GM19372 (cell line): ENCODE data around the gene SLC16A3.
"Not testable (repeated sequence)": the region's sequence is repeated elsewhere in the genome, so short reads cannot be mapped to it uniquely, and the experiment has no call there.

Source experiments
- ATAC-seq: cut with Tn5 transposase; IDR thresholded peaks from one replicate; pipeline ENCODE4 v1.9.1; 2021; ENCODE audit warnings: mild to moderate bottlenecking, low read depth, moderate library complexity; ENCODE audit not compliant: unreplicated experiment

The SLC16A3 gene

DNA sequence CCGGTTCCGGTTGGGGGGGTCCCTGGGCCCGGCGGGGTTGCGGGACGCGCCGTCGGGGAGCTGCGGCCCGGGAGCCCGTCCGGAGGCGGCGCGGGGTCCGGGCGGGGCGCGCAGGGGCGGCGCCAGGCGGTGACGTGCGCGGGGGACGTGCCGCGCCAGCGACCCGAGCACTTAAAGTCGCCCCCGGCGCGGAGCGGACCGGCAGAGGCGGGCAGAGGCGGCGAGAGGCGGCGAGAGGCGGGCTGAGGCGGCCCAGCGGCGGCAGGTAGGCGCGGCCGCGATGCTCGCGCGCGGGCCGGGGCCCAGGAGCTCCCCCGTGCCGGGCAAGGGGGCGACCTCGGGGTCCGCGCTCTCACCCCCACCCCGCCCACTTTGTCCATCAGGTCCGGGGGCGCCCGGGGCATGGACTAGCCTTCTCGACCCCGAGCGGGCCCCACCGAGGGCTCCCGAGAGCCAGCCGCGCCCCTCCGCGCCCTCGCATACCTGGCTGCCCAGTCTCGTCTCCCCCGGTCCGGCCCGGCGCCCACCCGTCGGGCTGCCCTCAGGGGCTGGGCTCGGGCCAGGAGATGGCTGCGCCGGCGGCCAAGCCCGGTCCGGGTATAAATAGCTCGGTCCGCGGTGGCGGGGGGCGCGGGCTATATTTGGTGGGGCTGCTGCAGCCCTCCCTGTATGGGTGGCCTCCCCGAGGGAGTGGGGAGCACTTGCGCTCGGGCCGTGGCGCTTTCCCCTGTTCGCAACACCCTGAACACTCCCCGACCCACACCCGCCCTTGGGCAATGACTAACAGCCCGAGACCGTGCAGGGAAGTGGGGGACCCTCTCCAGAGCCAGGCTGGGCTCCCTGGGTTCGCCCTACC lies at the start of gene SLC16A3:
Gene SLC16A3, plus strand, starts transcription at position 201 of the 856 bp plus-strand sequence. CDS start 6,967 bp downstream, outside the sequence.
- ATAC-seq: peak; percentile 43

DNA sequence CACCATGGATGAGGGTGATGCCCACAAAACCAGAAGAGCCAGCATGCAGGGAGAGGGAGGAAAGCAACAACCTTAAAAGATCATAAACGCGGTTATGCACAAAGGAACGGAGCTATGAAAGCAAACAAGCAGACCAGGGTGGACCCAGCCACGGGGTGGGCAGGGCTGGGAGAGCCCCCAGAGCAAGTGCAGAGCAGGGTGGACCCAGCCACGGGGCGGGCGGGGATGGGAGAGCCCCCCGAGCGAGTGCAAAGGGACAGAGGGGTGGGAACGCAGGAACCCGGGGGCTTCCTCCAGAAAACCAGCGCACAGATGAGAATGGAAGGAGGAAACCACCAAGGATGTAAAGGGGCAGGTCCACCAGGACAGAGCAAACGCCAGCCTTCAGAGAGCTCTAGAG lies 49.4 kb upstream of the SLC16A3 start:
- ATAC-seq: no peak

DNA sequence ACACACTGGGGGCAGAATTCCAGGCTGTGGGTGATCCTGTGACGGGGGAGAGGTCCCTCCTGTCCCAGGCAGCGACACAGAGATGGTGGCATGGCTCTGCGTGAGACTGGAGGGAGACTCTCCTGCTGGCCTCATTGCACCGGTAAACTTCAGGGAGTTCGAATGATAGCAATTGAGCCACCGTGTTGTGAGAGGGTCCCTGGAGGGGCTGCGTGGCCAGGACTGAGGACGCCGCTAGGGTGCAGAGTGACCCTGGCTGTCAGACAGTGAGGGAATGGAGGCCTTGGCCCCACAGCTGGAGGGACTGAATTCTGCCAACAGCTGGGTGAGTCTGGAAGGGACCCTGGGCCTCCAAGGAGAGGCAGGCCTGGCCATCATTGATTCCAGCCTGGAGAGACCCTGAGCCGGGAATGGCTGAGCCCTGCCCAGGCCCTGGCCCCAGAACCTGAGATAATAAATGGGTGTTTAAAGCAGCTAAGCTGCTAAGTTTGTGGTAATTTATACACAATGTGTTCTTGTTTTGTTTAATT lies 48.8 kb upstream of the SLC16A3 start:
- no peak for ATAC-seq

DNA sequence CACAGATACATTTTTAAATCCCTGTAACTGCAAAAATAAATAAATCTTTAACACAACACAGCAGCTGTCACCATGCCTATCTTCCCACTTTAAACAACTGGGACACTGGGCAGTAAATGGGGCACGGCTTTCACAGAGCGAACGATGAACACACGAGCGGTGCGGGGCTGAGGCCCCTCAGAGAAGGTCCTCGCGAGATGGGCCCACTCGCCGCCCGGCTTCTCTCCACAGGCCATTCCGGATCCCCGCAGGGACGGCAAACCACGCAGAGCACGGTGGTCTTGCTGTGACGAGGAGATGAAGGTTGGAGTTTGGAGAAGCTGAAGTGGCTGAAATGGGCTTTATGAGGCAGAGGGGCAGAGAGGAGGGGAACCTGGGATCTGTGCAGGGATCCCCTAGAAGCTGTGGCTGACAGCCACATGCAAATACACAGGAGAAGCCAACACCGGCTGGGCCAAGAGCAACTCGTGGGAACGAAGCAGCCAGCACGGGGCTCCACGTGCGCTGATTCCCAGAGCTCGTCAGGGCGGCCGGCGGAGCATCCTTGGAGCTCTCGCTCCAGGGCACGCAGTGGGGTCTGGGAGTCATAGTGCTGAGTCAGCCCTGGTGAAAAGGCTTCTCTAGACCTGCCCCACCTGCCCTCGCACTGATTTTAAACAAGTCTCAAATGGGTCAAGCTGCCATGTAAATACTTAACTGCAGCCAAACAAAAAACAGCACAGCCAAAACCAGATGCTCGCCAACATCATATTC lies 47.9 kb upstream of the SLC16A3 start:
- no peak for ATAC-seq

DNA sequence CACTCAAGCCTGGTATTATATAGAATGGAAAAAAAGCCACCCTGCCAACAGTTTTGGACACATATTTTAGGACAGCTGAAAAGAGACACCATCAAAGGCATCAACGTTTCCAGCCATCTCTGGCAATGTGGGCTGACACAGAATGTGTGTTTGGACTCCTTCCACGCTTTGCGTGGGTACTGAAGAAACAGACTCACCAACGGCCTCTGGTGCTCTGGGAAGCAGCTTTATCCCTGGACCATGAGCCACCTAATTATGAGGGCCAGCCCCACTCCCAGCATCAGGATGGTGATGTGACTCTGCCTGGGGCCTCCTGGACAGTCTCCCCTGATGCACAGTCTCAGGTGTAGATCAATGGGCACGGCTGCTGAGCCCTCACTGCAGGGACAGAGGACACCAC lies 44.1 kb upstream of the SLC16A3 start:
- no peak for ATAC-seq

DNA sequence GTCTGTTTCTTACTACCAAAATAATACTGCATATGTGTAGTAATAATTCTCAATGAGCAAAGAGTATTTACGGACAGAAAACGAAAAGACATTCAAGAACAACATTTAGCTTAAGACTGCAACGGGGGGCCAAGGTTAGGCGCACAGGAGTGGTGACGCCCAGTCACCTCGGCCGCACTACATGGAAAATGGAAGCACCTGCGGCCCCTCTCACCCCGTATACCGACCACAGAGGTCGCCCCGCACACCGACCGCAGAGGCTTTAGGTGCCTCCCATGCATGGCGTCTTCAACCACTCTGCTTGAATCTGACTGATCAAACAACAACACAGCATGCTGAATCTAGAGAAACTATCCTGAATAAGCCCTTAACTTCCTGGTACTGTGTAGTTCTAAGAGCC lies 42.6 kb upstream of the SLC16A3 start:
- no peak for ATAC-seq

DNA sequence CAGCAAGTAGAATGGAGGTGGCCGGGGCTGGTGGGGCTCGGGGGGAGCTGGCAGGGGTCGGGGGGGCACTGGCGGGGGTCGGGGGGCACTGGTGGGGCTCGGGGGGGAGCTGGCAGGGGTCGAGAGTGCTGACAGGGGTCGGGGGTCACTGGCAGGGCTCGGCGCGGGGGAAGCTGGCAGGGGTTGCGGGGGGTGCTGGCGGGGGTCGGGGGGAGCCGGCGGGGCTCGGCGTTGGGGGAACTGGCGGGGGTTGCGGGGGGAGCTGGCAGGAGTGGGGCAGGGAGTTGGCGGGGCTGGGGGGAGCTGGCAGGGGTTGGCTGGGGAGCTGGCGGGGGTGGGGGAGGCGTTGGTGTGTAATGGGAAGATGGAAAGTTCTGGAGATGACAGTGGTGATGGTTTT lies 41.3 kb upstream of the SLC16A3 start:
- ATAC-seq: no peak

DNA sequence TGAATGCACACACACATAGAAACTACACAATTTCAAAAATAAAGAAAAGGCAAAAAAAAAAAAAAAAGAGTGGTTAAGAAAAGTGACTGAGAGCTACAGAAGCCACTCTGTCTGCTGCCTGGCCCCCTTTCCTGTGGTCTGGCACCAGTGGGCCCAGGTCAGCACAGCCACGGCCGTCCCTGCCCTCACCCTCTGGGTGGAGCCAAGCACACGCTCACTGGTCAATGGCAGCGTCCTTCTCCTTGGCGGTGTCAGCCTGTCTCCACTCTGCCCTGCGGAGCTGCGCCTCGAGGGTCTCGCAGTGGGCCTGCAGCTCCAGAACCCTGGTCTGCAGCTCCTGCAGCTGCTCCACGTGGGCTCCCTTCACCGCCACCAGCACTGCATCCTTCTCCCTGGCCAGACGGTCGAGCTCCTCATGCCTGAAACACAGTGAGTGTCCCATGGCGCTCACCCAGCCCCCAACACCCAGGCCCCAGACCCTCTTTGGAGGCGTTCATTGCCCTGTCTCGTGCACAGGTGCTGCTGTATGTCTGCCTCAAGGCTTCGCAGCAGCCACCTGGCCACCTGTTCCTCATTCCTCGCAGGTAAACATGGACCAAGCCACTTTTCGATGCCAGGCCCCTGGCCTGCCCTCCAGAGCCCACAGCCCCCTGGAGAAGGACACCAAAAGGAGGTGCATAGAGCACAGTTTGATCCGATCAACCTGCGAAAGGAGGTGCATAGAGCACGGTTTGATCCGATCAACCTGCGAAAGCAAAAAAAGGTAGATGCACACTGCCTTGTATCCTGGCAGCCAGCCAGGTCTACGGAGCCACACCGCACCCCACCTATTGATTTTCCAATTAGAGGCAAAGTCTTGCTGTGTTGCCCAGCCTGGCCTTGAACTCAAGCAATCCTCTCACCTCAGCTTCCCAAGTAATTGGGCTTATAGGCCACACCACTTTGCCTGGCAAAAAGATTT lies 40.6 kb upstream of the SLC16A3 start:
- no peak for ATAC-seq

DNA sequence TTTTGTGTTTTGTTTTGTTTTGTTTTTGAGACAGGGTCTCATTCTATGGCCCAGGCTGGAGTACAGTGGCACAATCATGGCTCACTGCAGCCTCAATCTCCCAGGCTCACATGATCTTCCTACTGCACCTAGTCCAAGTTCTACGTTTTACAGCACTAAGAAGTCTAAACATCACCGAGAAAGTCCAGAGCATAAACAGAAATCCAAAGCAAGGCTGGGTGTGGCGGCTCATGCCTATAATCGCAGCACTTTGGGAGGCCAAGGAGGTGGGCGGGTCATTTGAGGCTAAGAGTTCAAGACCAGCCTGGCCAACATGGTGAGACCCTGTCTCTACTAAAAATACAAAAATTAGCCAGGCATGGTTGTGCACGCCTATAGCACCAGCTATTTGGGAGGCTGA lies 35.8 kb upstream of the SLC16A3 start:
- not testable (repeated sequence) for ATAC-seq

DNA sequence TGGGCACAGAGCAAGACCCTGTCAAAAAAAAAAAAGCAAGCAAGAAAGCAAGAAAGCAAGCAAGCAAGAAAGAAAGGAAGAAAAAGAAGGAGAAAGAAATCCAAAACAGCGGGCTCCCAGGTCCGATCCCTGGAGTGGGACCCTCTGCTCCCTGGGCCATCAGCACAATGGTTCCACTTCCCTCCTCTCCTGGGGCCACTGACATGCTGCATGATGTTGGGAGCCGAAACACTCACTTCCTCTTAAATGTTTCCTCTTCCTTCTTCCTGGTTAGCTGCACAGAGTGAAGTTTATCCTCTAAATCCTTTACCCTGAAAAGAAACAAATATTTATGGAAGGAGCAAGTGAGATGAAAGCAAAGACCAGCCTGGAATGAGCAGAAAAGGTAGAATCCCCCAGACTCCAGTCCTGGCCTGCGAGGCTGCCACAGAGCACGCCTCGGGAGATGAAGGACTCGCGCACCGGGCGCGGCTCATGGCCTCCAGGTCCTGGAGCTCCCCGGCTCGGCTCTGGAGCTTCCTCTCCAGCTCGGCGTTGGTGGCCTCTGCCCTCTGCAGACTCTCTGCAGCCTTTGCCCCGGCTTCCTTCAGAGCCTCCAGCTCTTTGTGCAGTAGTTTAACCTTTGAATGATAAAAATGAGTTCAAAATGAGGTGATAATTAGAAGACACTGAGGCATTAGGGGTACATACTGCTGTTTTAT lies 35.2 kb upstream of the SLC16A3 start:
- no peak for ATAC-seq

DNA sequence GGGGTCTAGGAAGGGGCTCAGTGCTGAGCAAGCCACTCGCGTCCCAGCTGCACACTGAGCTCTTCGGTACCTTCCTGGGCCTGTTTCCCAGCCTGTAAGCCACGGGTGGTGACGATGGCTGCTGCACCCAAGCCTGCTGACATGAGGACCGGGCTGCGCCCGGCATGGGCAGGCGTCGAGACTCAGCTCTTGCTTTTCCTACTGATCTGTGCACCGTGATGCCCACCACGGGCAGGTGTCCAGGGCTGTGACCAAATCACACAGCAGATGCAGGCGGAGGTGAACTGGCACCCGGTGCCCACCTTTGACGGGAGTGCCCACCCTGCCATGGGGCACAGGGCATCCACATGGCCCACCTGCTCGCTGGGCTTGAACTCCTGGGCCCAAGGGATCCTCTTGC lies 34.1 kb upstream of the SLC16A3 start:
- no peak for ATAC-seq

DNA sequence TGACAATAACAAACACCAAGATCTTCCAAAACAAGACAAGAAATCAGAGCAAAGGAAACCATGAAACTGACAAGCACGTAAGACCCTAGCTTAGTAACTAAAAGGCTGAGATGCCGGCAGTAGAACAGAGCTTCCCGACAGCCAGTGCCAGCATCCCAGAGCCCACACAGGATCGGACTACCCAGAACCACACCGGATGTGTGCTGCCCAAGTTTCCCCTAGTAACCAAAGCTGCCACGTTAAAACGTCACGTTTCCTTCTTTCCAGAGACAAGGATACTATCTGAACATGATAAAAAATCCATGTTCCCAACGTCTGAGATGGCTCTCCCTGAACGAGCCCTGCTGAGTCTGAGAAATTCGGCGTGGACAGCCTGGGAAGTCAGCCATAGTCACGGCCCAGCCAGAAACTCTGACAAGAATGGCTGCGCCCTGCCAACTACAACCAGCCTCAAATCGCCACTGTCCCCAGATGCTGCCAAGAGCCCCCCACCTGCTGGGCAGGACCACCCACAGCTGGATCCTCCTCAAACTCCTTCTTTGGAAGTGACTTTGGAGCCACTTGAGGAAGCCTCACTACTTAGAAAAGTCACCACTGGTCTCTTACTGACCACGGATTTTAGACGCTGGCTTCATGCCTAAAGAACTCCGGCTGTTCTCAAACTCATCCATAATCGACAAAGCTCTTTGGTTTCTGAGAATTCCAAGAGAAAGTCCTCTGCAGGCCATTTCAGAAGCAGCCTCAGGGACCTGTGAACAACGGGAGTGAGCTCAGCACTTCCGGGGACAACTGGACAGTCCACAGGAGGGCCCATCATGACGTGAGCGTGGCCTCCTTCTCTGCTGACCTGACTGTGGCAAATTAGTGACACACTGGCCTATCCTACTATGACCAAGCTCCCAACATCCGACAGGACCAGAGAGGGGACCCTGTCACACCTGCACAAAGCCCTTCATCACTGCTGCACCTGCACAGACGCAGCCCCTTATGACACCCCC lies 32.9 kb upstream of the SLC16A3 start:
- ATAC-seq: no peak

DNA sequence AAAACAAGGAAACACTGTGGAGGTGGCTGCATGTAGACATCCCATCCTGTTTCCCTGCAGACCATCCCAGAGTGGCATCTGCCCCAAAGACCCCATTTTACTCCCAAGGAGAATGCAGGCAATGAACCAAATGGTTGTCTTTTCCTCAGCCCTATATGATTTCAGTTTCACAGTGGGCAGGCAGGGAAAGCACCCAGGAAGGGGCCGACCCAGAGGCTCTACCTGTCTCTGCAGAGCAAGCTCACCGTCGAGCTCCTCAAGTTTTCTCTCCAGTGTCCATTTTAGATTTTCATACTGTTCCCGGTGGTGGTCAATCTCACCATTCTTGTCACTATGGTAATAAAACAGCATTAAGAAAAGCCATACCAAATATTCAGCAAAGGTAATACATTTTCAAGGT lies 30.8 kb upstream of the SLC16A3 start:
- ATAC-seq: no peak

DNA sequence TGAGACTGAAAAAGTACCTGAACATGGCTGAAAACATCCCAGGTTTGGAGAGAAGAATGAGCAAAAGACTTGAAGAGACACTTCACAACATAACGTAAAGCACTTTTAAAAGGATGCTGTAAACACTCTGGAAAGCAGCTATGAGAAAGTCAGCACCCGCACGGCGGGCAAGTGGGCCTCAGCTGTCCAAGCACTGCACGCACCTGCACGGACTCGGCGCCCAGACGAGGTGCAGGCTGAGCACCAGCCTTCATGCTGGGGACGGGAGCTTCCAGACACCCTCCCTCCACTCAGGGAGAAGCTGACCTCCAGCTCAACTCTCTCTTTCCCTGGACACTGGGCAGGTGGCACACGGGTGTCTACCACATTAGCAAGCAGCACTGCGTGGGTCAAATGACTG lies 29.3 kb upstream of the SLC16A3 start:
- ATAC-seq: no peak

DNA sequence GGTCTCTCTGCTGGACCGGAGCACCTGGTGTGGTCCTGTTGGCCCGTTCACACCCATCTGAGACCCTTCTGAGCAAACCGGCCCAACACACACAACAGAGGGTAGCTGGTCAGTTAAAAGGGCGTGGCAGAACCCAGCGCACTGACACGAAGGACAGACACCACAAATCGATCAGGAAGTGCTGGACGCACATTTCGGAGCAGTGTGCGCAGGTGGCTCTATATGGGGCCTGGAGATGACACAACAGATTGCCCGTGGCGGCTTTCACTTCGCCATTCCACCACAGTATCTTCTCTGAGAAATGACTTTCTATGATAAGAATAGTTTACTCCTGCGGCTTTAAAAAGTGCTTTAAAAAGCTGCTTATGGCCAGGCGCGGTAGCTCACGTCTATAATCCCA lies 28.7 kb upstream of the SLC16A3 start:
- ATAC-seq: no peak

DNA sequence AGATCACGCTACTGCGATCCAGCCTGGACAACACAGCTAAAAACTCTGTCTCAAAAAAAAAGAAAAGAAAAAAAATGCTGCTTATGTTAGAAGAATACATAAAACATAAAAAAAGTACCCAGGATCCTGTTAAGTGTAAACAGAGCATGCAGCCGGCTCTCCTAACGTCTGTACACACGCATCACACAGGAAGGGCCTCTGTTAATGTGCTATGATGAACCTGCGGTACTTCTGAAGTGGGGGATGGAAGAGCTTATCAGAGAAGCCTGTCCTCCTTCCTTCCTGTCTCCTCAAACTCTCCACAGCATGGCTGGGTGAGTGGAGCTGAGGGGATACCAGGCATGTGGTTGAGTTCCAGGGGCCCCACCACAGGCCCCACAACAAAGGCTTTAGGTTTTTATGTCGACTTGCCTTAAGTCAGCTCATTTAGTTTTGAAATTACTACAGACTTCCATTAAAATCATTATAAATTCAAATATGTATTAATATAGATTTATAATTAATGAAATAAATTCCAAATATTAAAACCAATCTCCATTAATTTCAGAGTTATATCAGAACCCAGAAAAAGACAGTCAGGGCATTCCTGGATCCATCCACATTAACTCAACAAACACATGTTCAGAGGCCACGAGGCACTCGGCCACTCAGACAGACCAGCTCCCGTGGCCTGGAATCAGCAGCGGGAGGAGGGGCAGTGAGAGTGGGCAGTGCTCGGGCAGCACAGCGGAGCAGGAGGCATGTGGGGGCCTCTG lies 27.9 kb upstream of the SLC16A3 start:
- no peak for ATAC-seq

DNA sequence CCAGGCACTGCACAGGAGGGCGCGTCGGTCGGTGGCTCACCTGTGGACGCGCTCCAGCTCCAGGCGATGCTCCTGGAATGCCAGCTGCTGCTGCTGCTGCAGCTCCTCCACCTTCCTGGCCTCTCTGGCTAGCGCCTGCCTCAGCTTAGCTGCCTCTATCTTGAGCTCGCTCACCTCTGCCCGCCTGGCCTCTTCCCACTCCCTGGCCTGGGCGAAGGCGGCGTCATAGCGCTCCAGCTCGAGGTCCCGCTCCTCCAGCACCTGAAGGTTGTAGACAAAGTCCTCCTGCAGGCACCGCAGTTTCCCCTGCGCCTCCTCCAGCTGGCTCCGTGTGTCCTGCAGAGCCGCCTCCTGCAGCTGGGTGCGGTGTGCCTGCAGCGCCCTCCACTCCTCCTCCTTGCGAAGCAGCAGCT lies 27.3 kb upstream of the SLC16A3 start:
- no peak for ATAC-seq

DNA sequence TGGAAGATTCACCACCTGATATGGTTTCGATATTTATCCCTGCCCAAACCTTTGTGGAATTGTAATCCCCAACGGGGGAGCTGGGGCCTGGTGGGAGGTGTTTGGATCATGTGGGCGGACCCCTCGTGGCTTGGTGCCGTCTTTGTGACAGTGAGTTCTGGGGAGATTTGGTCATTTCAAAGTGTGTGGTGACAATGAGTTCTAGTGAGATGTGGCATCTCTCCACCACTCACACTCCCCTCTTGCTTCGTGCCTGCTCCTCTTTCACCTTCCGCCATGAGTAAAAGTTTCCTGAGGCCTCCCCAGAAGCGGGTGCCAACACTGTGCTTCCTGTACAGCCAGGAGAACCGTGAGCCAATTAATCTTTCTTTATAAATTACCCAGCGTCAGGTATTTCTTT lies 25.9 kb upstream of the SLC16A3 start:
- no peak for ATAC-seq
